Smooth muscle cell (in vitro differentiated cells): ENCODE data around the gene HRAS. TPM values are rescaled to one million over a fixed set of nuclear protein-coding genes. Genes with fewer than 3 reads are reported as not detected.

Source experiments
- DNase-seq: peaks from one replicate; lab custom pipeline; 2025; ENCODE audit not compliant: unreplicated experiment; lab: John Stamatoyannopoulos, UW
- H2AFZ ChIP-seq: fragments of 200-600 bp; sonication (generic); 2 replicates; pipeline ENCODE4 v1.6.0; 2016; ENCODE audit warnings: antibody characterized with exemption, low read depth, mild to moderate bottlenecking
- H3F3A ChIP-seq: fragments of 200-600 bp; sonication (generic); 2 replicates; pipeline ENCODE4 v1.6.0; 2017; ENCODE audit warnings: antibody characterized with exemption, low read depth
- H3K27ac ChIP-seq: fragments of 200-600 bp; sonication (generic); 2 replicates; pipeline ENCODE4 v1.5.1; 2016; ENCODE audit warnings: low read depth, mild to moderate bottlenecking
- H3K27me3 ChIP-seq: fragments of 200-600 bp; sonication (generic); 2 replicates; pipeline ENCODE4 v1.6.1; 2016; ENCODE audit warnings: low read depth, mild to moderate bottlenecking
- H3K36me3 ChIP-seq: fragments of 200-600 bp; sonication (generic); 2 replicates; pipeline ENCODE4 v1.5.1; 2016; ENCODE audit warnings: low read depth
- H3K4me1 ChIP-seq: fragments of 200-600 bp; sonication (generic); 2 replicates; pipeline ENCODE4 v1.5.1; 2016; ENCODE audit warnings: low read depth
- H3K4me2 ChIP-seq: fragments of 200-600 bp; sonication (generic); 2 replicates; pipeline ENCODE4 v1.6.0; 2016; ENCODE audit warnings: mild to moderate bottlenecking
- H3K4me3 ChIP-seq: fragments of 200-600 bp; sonication (generic); 2 replicates; pipeline ENCODE4 v1.5.1; 2016; ENCODE audit warnings: mild to moderate bottlenecking
- H3K79me2 ChIP-seq: fragments of 200-600 bp; sonication (generic); 2 replicates; pipeline ENCODE4 v1.6.0; 2016; ENCODE audit warnings: low read depth, mild to moderate bottlenecking
- H3K9ac ChIP-seq: fragments of 200-600 bp; sonication (generic); 2 replicates; pipeline ENCODE4 v1.6.0; 2016; ENCODE audit warnings: low read depth
- H3K9me3 ChIP-seq: fragments of 200-600 bp; sonication (generic); replicated peaks from 2 replicates; pipeline ENCODE4 v1.5.1; 2016; ENCODE audit warnings: low read depth
- H4K20me1 ChIP-seq: fragments of 200-600 bp; sonication (generic); 2 replicates; pipeline ENCODE4 v1.6.0; 2016; ENCODE audit warnings: low read depth
- WGBS: methylation state at CpG from one replicate; pipeline ENCODE4 v1.1.7; 2016; ENCODE audit warnings: low lambda C conversion rate; 5-methylcytosine and 5-hydroxymethylcytosine counted together
- polyA plus RNA-seq: library from polyadenylated mRNA; unstranded; fragments of >200 nt; fragmentation: Nextera tagmentation; extraction: Ambion mirVana; gene quantifications from 2 replicates; pipeline ENCODE4 v1.2.1, GENCODE V29; 2016
- total RNA-seq: library from RNA; depleted of rRNA; stranded (reverse); fragments of >200 nt; gene quantifications from 2 replicates; pipeline ENCODE4 v1.2.3, GENCODE V29; 2014
- TF ChIP-seq, protein P1 (sequence below): fragments of 200-600 bp; sonication (generic); IDR thresholded peaks from 2 replicates; pipeline ENCODE4 v1.5.1; 2017; ENCODE audit warnings: borderline replicate concordance, mild to moderate bottlenecking, antibody characterized with exemption; ENCODE audit not compliant: insufficient read depth, poor library complexity, severe bottlenecking

The HRAS gene
- total and polyA plus RNA-seq, 2 experiments from 2014 or later: 39.9 to 59.1 TPM

DNA sequence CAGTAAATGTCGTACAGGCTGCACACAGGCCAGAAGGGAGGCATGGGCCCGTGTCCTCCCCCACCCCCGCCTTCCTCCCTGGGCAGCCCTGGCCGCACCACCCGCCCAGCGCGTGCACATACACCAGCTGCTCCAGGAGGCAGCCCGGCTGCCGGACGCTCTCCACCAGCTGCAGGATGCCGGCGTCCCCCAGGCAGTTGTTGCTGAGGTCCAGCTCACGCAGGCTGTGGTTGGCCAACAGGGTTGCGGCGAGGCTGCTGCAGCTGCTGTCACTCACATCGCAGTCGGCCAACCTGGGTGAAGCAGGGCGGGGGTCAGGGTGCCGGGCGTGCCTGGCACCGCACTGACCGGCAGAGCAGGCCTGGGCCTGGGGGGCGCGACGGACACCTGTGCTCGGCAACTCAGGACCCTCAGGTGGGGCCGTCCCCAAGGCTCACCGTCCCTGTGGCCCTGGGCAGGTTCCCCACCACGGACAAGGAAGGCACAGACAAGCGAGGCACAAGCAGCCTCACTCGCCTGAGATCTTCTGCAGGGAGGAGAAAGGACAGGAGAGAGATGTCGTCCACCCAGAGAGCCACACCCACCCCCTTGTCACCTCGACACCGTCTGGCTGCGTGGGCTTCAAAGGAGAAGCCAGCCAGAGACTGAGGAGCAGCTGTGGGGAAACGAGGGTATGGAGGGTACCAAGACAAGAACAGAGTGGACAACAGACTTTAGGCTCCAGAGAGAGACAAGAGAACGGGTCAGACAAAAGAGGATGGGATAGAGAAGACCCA, 40.4 kb downstream of the HRAS start:
- no peaks in the 10 kb centered on the region for H3K27me3 ChIP-seq
- TF ChIP-seq, protein P1, sequence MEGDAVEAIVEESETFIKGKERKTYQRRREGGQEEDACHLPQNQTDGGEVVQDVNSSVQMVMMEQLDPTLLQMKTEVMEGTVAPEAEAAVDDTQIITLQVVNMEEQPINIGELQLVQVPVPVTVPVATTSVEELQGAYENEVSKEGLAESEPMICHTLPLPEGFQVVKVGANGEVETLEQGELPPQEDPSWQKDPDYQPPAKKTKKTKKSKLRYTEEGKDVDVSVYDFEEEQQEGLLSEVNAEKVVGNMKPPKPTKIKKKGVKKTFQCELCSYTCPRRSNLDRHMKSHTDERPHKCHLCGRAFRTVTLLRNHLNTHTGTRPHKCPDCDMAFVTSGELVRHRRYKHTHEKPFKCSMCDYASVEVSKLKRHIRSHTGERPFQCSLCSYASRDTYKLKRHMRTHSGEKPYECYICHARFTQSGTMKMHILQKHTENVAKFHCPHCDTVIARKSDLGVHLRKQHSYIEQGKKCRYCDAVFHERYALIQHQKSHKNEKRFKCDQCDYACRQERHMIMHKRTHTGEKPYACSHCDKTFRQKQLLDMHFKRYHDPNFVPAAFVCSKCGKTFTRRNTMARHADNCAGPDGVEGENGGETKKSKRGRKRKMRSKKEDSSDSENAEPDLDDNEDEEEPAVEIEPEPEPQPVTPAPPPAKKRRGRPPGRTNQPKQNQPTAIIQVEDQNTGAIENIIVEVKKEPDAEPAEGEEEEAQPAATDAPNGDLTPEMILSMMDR: no peak
- no peak overlapping the region for H3K4me2 ChIP-seq
- 96% methylated on average over 35 of the region's 37 CpGs for WGBS
- peaks cover 10% of the 10 kb centered on the region for H3F3A ChIP-seq
- H3K4me3 ChIP-seq: no peak overlapping the region
- no peak overlapping the region for H3K9ac ChIP-seq
- DNase-seq: no peak
- no peaks in the 10 kb centered on the region for H3K79me2 ChIP-seq
- no peak overlapping the region for H3K27ac ChIP-seq
- H3K4me1 ChIP-seq: no peaks in the 10 kb centered on the region
- no peaks in the 10 kb centered on the region for H3K9me3 ChIP-seq
- H4K20me1 ChIP-seq: peaks cover 4% of the 10 kb centered on the region
- no peak overlapping the region for H2AFZ ChIP-seq
- no peaks in the 10 kb centered on the region for H3K36me3 ChIP-seq

DNA sequence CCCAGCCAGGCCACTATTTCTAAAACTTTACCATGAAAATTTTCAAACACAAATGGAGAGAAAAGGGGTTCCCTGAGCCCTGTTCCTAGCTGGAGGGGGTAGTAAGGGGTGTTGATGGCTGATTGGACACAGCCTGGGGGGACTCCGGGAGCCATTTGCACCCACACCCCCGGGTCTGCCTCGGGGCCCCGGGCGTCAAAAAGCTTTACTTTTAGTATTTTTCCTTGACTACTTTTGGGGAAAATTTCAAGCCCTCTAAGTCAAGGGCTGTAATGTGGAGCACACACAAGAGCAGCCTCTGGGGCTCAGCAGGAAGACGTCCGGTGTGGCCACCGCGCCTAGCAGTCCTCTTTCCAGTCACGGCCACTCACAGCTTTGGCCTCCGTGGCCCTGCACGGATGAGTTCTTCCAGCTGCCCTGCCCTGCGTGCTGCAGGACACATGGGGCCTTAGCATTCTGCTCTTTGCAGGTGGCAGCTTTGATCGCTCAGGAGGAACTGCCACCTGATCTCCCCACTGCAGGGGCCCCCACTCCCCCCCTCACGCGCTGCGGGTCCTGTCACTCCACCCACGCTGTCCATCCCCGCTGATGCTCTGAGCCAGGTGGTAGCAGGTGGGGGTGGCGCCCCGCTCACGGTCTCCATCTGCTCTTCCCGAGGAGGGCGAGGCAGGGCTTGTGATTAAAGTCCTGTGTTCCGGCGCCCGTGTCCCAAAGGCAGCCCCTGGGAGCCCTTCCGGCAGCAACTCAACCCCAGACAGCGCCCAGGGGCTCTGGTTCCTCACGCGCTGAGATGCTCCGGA, 42.7 kb downstream of the HRAS start:
- Histone ChIP-seq H3K9ac (no peak overlapping the region), H3K4me1 (no peaks in the 10 kb centered on the region), H3K4me2 (no peak overlapping the region), H3K27ac (no peak overlapping the region), H4K20me1 (peaks cover 4% of the 10 kb centered on the region), H2AFZ (no peak overlapping the region), H3F3A (peaks cover 10% of the 10 kb centered on the region), H3K36me3 (no peaks in the 10 kb centered on the region), H3K4me3 (no peak overlapping the region), H3K9me3 (no peaks in the 10 kb centered on the region), H3K27me3 (no peaks in the 10 kb centered on the region), H3K79me2 (no peaks in the 10 kb centered on the region)
- TF ChIP-seq, protein P1: no peak
- no peak for DNase-seq
- WGBS: 96% methylated on average over 32 of the region's 32 CpGs

DNA sequence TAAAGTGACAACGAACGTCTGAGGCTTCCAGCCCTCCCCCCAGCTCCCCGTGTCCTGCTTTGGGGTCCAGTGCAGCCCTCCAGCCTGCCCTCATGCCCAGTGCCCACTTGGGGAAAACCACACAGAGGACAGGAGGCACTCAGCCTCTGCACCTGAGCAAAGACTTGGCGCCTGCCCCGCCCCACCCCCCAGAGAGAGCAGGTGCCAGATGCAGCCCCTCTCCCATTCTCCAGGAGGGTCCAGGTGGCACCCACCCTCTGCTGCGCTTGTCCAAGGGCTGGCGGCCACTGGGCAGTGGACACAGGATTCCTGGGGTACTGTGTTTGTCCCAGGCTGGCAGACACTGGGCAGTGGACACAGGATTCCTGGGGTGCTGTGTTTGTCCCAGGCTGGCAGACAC, 44.0 kb downstream of the HRAS start:
- no peaks in the 10 kb centered on the region for H3K4me1 ChIP-seq
- DNase-seq: no peak
- peaks cover under 1% of the 10 kb centered on the region for H3K79me2 ChIP-seq
- no peak overlapping the region for H2AFZ ChIP-seq
- no peaks in the 10 kb centered on the region for H3K27me3 ChIP-seq
- WGBS: 96% methylated on average over 7 of the region's 7 CpGs
- H3K9ac ChIP-seq: no peak overlapping the region
- no peak overlapping the region for H3K27ac ChIP-seq
- H3K4me2 ChIP-seq: no peak overlapping the region
- H3K9me3 ChIP-seq: no peaks in the 10 kb centered on the region
- TF ChIP-seq, protein P1: no peak
- peaks cover 10% of the 10 kb centered on the region for H3F3A ChIP-seq
- H4K20me1 ChIP-seq: peaks cover 4% of the 10 kb centered on the region
- no peak overlapping the region for H3K4me3 ChIP-seq
- no peaks in the 10 kb centered on the region for H3K36me3 ChIP-seq
